EH (cell line): ENCODE measurements around the gene SLF2.
A peak's percentile ranks its signal among the peaks of the same experiment; 100 is the strongest.
"Not testable (repeated sequence)": the region's sequence is repeated elsewhere in the genome, so short reads cannot be mapped to it uniquely, and the experiment has no call there.

Source experiments
- DNase-seq: peaks from one replicate; pipeline ENCODE4 v3.0.0-alpha.2; 2015; ENCODE audit warnings: low read depth

Gene SLF2

DNA sequence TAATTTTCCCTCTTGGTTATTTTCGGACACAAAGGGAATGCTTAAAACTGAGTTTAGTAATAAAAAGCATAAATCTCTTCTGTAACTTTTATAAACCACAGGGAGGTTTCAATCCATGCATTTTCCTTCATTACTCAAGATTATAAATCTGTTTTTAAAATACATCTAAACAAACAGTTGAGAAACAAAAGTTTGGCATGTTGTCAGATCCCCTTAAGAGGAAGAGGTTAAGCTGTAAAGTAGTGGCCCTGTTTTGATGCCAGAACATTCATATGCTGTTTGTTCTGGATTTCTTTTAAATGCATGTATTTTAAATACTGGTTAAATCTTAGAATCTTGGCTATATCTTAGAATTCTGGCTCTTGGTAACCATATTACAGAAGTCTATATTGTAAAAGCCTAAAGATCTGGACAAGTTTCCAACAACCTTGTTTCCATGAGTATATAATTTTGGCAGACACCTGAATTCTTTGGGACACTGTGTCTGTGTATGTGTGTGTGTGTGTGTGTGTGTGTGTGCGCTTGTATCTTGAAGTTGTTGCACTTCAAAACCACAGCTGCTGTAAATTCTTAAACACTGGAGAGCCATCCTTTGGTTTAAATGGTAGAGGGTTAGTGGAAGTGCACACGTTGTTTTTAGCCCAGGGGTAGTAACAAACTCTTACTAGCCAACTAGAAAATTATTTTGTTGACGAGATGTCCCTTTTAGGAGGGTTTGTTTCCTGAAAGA lies 49.8 kb downstream of the SLF2 start:
- no peak for DNase-seq

- no peak for DNase-seq
Measured at GRCh38 chr10:100963826-100964225, 51.1 kb downstream of the SLF2 start.

GRCh38 chr10:100965820-100966219 lies 53.1 kb downstream of the SLF2 start:
- no peak for DNase-seq

GRCh38 chr10:100966887-100967286 lies 54.1 kb downstream of the SLF2 start:
- DNase-seq = no peak

- no peak for DNase-seq
Measured at GRCh38 chr10:100967332-100967731, 54.6 kb downstream of the SLF2 start.

DNA sequence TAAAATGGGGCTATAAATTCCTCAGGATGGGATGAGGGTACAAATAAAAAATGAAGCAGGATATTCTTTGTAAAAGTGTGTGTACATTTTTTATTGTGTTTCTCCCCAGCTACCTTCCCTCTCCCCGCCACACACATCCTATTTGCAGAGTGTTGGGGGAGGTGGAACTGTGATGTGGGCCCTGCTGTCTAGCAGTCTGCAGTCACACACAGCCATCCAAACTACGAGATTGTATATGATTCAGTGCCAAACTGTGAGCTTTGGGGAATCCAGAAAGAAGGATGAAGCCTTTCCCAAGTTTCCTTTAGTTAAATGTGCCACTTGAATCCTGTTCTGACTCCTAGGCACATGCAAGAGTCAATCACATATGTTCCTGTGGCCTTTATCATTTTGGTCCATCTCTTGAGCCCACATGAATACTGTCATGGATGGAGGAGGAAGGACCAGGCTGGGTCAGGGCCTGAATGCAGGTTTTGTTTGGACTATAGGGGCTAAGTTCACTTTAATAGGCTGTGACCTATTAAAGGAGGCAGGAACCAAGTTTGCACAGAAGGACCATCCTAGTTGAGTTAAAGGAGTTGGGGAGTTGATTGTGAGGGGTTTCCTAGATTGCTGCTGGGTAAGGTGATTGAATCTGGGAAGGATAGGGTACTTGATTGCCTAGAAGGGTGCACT lies 55.4 kb downstream of the SLF2 start:
- no peak for DNase-seq

DNA sequence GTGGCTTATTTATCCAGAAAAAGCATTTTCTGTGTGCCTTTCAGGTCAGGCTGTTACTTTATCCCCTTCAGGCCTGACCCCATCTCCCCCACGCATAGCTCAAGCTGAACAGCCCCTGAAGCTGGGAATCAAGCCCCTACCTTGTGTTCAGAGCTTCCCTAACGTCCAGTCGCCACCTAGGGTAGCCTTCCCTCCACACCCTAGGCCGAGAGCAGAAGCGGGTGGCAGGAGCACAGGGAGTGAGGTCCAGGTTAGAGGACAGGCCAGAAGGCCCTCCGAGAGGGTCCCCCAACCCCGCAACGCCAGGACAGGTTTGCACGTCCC lies 56.1 kb downstream of the SLF2 start:
- no peak for DNase-seq

DNA sequence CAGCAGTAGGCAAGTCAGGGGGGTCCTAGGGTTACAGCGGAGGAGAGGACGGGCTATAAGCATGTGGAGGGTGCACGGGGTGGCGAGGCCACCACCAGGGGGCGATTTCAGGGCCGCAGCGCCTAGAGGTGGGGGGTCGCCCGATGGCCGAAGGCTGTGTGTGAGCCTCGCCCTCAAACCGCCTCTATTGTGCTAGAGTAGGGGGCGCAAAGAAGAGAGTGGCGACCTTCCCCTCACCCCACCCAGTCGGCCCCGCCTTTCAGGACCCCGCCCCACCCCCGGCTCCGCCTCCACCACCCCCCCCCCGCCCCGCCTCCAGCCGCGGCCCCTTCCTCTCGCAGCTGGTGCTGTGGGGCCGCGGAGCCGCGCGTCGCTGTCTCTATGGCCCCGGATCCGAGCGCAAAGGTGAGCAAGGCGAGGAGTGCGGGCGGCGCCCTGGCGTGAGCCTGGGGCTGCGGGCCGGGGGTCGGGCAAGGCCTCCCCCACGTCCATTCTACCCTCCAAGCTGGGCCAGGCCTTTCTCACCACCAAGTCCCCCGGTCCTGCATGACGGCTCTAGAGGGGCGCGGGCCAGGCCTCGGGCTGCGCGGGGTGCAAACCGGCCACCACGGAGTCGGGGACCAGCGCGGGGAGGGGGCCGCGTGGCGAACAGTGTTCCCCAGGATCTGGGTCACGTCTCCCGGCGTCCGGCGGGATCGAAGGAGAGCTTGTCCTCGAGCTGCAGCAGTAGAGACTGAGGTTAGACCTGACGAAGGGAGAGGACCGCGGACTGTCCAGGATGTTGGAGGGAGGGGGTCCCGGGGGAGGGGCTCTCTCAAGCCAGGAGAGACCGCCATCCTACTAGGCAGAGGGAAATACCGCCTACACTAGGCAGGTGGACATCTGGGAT lies 56.7 kb downstream of the SLF2 start, which contains the start of gene SEMA4G:
SEMA4G (plus strand) TSS at position 318 of the 889 bp plus-strand sequence. CDS start 3,409 bp downstream, outside the sequence.
- peak; percentile 40 for DNase-seq

DNA sequence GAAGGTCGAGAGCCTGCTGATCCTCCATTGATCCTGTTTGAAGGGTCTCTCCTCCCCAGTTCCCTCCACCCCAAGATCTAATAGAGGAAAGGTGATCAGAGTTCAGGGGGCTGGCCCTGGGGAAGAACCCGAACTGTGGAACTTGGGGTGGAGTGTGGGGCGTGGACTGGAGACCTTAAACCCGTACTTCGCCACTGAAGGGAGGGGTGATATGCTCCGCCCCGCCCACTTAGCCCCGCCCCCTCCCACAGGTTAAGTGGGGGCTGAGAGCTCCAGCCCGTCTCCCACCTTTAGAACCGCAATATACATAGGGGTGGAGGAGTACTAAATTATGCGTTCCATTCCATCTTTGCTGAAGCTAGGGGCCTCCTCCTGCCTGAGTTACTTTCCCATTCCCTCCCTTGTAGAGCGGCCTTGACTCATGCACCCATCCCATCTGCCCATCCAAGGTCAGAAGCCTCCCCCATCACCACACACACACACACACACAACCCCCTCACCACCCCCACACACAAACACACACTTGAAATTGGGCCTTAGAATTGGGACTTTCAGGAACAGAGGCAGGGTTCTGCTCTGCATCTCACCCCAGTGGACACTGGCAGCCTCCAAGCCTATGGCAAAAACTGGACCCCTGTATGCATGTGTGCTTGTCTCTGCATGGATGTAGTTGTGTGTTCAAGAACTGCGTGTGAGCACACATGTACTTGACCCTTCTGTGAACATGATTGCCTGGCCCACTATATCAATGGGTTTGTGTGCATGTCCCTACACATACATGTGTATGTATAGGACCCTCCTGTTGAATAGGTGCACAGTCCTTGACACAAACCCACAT lies 57.5 kb downstream of the SLF2 start:
- DNase-seq = no peak

GRCh38 chr10:100970914-100971811 lies 58.4 kb downstream of the SLF2 start:
- DNase-seq = no peak

- DNase-seq = no peak
Measured at GRCh38 chr10:100972115-100972903, 59.5 kb downstream of the SLF2 start.

- DNase-seq = no peak
Measured at GRCh38 chr10:100972904-100973535, 60.3 kb downstream of the SLF2 start.

DNA sequence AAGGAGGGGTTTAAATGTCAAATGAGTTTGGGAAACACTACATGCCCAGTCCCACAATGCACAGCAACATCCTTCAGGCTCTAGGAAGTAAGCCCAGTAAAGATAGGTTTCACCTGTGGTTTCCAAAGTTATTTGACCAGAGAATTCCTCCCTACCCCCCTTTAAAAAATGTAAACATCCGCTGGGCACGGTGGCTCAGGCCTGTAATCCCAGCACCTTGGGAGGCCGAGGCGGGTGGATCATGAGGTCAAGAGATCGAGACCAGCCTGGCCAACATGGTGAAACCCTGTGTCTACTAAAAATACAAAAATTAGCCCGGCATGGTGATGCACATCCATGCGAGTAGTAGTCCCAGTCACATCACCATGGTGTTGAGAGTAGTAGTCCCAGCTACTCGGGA lies 62.6 kb downstream of the SLF2 start:
- DNase-seq = not testable (repeated sequence)

- no peak for DNase-seq
Measured at GRCh38 chr10:100976906-100977305, 64.1 kb downstream of the SLF2 start.

GRCh38 chr10:100977436-100977835 lies 64.7 kb downstream of the SLF2 start:
- DNase-seq = no peak

DNA sequence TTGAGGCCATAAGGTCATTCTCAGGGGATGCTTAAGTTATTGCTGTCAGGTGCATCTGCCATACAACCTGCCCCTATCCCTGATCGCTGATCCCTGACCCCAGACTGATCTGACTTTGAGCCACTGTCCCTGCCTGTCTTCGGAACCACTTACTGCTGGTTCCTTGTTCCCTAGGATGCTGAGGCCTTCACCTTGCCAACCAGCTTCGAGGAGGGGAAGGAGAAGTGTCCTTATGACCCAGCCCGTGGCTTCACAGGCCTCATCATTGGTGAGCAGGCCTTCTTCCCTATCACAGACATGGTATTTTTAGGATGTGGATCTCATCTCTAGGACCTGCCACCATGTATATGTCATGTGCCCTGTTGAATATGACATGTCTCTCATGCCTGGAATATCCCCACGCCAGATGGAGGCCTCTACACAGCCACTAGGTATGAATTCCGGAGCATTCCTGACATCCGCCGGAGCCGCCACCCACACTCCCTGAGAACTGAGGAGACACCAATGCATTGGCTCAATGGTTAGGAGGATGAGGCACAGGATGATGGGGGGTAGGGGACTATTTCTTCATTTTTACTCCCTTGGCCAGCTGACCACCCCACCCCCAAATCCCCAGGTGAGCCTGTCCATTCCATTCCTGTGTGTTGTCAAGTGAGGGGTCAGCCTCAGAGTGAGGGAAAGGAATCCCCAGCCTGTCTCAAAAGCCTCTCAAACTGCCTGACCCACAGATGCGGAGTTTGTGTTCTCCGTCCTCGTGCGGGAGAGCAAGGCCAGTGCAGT lies 65.5 kb downstream of the SLF2 start:
- no peak for DNase-seq

DNA sequence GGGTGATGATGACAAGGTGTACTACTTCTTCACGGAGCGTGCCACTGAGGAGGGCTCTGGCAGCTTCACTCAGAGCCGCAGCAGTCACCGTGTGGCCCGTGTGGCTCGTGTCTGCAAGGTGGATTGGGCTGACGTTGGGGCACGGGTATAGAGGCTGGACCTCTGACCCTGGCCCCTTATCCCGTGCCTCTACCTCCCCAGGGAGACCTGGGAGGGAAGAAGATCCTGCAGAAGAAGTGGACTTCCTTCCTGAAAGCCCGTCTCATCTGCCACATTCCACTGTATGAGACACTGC lies 66.1 kb downstream of the SLF2 start:
- DNase-seq = no peak

- DNase-seq = no peak
Measured at GRCh38 chr10:100979791-100980272, 67.1 kb downstream of the SLF2 start.

GRCh38 chr10:100980311-100980710 lies 67.5 kb downstream of the SLF2 start:
- no peak for DNase-seq
